22Rv1 (cell line): ENCODE measurements around the gene TMEM178B.

ENCODE experiments used
- H3K27ac ChIP-seq: fragments of 450-650 bp; 2 replicates; pipeline ENCODE4 v1.5.1; 2017
- ZFX ChIP-seq: fragments of 450-650 bp; IDR thresholded peaks from 2 replicates; pipeline ENCODE4 v1.6.1; 2017; ENCODE audit warnings: antibody characterized with exemption, borderline replicate concordance
- TF ChIP-seq, protein P1 (sequence below): fragments of 450-650 bp; IDR thresholded peaks from 2 replicates; pipeline ENCODE4 v1.5.1; 2017; ENCODE audit warnings: mild to moderate bottlenecking

TMEM178B gene

DNA sequence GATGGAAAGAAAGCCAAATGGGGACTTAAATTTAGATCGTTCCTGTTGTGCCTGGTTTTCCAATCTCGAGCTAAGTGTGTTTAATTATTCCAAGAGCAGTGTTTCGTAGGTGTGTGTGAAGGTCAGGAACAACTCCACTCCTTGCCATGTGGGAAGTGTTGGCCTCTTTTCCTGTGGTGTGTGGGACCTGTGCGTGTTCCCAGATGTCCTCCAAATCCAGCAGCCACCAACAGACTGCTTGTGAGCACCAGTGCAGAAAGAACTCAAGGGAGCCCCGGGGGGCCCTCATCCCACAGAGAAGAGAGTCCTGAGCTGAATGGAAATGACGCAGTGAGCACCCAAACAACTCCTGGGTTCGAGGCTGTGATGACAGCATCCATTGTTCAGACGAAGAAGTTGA is 227.7 kb downstream of the TMEM178B start:
- no peak overlapping the region for H3K27ac ChIP-seq
- TF ChIP-seq ZFX = no peak
- TF ChIP-seq, protein P1, sequence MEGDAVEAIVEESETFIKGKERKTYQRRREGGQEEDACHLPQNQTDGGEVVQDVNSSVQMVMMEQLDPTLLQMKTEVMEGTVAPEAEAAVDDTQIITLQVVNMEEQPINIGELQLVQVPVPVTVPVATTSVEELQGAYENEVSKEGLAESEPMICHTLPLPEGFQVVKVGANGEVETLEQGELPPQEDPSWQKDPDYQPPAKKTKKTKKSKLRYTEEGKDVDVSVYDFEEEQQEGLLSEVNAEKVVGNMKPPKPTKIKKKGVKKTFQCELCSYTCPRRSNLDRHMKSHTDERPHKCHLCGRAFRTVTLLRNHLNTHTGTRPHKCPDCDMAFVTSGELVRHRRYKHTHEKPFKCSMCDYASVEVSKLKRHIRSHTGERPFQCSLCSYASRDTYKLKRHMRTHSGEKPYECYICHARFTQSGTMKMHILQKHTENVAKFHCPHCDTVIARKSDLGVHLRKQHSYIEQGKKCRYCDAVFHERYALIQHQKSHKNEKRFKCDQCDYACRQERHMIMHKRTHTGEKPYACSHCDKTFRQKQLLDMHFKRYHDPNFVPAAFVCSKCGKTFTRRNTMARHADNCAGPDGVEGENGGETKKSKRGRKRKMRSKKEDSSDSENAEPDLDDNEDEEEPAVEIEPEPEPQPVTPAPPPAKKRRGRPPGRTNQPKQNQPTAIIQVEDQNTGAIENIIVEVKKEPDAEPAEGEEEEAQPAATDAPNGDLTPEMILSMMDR = no peak

DNA sequence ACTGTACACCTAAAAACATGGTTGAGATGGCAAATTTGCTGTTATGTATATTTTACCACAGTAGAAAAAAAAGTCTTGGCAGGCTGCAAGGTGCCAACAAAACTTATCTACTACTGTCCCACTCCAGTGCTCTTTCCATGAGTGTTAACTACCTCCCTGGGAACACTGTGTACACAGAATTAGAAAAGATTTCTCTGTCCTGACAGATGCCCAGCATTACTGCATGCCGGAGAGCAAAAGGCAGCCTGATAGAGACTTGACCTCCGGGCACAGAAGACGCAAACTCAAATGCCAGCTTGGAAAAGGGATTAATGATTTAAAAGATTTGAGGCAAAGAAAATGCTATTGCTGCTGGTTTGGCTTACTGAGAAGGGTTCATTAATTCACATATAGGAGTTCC is 228.8 kb downstream of the TMEM178B start:
- H3K27ac ChIP-seq = no peak overlapping the region
- TF ChIP-seq, protein P1 = no peak
- no peak for TF ChIP-seq ZFX

DNA sequence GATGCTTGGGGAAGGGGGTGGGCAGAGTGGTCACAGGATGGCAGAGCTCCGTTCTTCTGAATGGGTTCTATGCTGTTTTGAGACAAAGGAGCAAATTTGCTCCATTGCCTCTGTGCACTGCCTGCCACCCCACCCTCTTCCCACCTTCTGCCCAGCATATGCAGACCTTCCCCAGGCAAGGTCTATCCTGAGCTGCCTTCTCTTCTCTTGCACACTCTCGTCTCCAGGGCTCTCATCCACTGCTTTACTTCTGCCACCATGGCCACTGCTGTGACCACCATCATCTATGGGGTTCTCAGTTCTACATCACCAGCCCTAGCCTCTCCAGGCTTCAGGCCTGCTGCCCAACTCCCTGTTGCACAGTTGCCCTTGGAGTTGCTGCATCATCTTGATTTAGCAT is 230.4 kb downstream of the TMEM178B start:
- no peak for TF ChIP-seq ZFX
- TF ChIP-seq, protein P1 = no peak
- no peak overlapping the region for H3K27ac ChIP-seq

GRCh38 chr7:141306081-141306480 is 232.2 kb downstream of the TMEM178B start:
- H3K27ac ChIP-seq = no peak overlapping the region
- no peak for TF ChIP-seq ZFX
- TF ChIP-seq, protein P1 = no peak

DNA sequence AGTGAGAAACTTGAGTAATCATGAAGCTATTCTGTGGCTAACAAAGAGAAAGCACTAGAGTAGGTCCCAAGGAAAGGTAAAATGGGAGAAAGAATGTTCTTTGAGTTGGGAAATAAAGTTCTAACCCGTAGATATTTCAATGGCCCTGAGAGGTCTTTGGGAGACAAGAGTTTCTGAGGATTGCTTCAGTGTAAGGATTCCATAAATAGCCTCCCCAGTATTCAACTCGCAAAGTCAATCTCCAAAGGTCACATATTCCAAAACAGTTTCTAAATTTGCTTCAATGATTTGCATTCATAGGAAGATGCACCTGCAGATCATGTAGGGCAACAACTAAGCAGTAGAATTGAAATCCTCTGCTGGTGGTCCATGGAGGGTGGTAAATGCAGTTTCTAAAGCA is 238.5 kb downstream of the TMEM178B start:
- no peak overlapping the region for H3K27ac ChIP-seq
- TF ChIP-seq, protein P1 = no peak
- TF ChIP-seq ZFX = no peak

DNA sequence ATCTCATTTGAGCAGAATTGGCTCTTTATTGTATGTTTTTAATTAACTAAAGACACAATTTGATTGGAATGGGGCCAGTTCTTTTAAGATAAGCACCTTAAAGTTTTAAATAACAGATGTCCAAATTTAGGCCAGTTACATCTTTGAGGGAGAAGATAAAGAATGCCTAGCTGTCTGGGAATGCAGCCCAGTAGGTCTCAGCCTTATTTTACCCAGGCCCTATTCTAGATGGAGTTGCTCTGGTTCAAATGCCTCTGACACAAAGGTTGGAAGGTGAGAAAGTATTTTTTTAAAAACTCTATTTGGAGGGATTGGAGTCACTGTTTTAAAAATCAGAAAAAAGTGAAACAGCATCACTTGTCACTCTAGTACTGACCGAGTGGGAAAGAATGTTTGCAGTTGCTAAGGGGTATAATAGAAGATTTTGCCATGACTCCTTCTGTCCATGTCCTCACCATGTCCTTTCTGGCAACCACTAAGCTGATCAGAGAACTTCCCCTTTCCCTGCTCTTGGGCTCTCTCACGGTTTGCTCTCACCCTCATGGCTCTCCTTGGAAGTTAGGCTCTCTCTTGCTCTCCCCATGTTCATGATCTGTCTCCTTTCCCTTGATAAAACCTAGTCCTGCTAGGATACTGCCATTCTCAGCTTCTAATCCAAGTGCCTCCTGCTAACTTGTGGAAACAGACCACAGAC is 239.1 kb downstream of the TMEM178B start:
- TF ChIP-seq ZFX = no peak
- TF ChIP-seq, protein P1 = no peak
- no peak overlapping the region for H3K27ac ChIP-seq

- no peak for TF ChIP-seq ZFX
- TF ChIP-seq, protein P1 = no peak
These were observed 240.0 kb downstream of the TMEM178B start for GRCh38 chr7:141313896-141314295.

More at GRCh38 chr7:141313896-141314295, 240.0 kb downstream of the TMEM178B start:
- no peak overlapping the region for H3K27ac ChIP-seq
